IMR-90 (cell line): ENCODE results near the gene PNCK. TPM values are rescaled to one million over a fixed set of nuclear protein-coding genes. Genes with fewer than 3 reads are reported as not detected.

Experiments used
- ATAC-seq: fragments of 200-7000 bp; cut with Tn5 transposase; 2 replicates; pipeline ENCODE4 v1.9.1; 2020; ENCODE audit warnings: low read depth, mild to moderate bottlenecking, moderate library complexity
- BruUV-seq: library from RNA; stranded (reverse); fragments of 400-500 nt; replicated peaks from 2 replicates; lab custom pipeline; 2021; lab: Mats Ljungman, UMichigan
- CTCF ChIA-PET: fragments of 300-600 bp; formaldehyde crosslinking; extraction: SDS; loops from one replicate; lab custom pipeline; 2021; ENCODE audit warnings: antibody characterized with exemption; lab: Yijun Ruan, JAX
- POLR2A ChIA-PET: fragments of 300-600 bp; sonication (Branson Sonifier 250); formaldehyde crosslinking; loops from one replicate; lab custom pipeline; 2022; ENCODE audit warnings: antibody characterized with exemption; ENCODE audit not compliant: unreplicated experiment; lab: Charles Lee
- DNase-seq: peaks from one replicate; pipeline ENCODE4 v3.0.0; 2013
- H2AFZ ChIP-seq: replicated peaks from 2 replicates; pipeline ENCODE3; 2013; ENCODE audit warnings: low read length, mild to moderate bottlenecking; ENCODE audit not compliant: poor library complexity
- H2AK5ac ChIP-seq: 2 replicates; pipeline ENCODE4 v1.6.1; 2013; ENCODE audit warnings: low read depth, low read length, inconsistent platforms
- H2AK9ac ChIP-seq: replicated peaks from 2 replicates; pipeline ENCODE3; 2013; ENCODE audit warnings: mild to moderate bottlenecking, low read depth, low read length, moderate library complexity; ENCODE audit not compliant: poor library complexity
- H2BK120ac ChIP-seq: 2 replicates; pipeline ENCODE4 v1.6.1; 2013; ENCODE audit warnings: low read depth, low read length, inconsistent platforms
- H2BK15ac ChIP-seq: 3 replicates; pipeline ENCODE4 v1.6.1; 2013; ENCODE audit warnings: low read depth, low read length, inconsistent platforms
- H2BK20ac ChIP-seq: 2 replicates; pipeline ENCODE4 v1.6.1; 2013; ENCODE audit warnings: low read depth, mild to moderate bottlenecking, inconsistent platforms, low read length, moderate library complexity
- H2BK5ac ChIP-seq: 2 replicates; pipeline ENCODE4 v1.6.1; 2013; ENCODE audit warnings: mild to moderate bottlenecking, low read depth, low read length, inconsistent platforms; ENCODE audit not compliant: poor library complexity, severe bottlenecking
- H3K14ac ChIP-seq: replicated peaks from 2 replicates; pipeline ENCODE4 v1.6.1; 2013; ENCODE audit warnings: low read depth, low read length, inconsistent platforms
- H3K18ac ChIP-seq: 2 replicates; pipeline ENCODE4 v1.6.1; 2013; ENCODE audit warnings: low read depth, low read length, control low read depth
- H3K23ac ChIP-seq: 2 replicates; pipeline ENCODE4 v1.6.1; 2013; ENCODE audit warnings: low read depth, low read length, inconsistent platforms
- H3K27ac ChIP-seq: 2 replicates; pipeline ENCODE4 v1.5.1; 2013; ENCODE audit warnings: mild to moderate bottlenecking, control low read depth, low read length; ENCODE audit not compliant: insufficient read depth
- H3K27me3 ChIP-seq: 2 replicates; pipeline ENCODE4 v1.6.1; 2013; ENCODE audit warnings: low read length; ENCODE audit not compliant: control insufficient read depth, insufficient read depth
- H3K36me3 ChIP-seq: 2 replicates; pipeline ENCODE4 v1.6.1; 2013; ENCODE audit warnings: low read length, mixed read lengths; ENCODE audit not compliant: control insufficient read depth, insufficient read depth
- H3K4ac ChIP-seq: 2 replicates; pipeline ENCODE4 v1.6.1; 2013; ENCODE audit warnings: low read depth, low read length, inconsistent platforms
- H3K4me1 ChIP-seq: 2 replicates; pipeline ENCODE4 v1.6.1; 2013; ENCODE audit warnings: low read length, mixed read lengths; ENCODE audit not compliant: control insufficient read depth, insufficient read depth
- H3K4me2 ChIP-seq: 2 replicates; pipeline ENCODE4 v1.6.1; 2013; ENCODE audit warnings: low read depth, mild to moderate bottlenecking, control low read depth, low read length, moderate library complexity
- H3K4me3 ChIP-seq: 2 replicates; pipeline ENCODE4 v1.5.1; 2013; ENCODE audit warnings: low read depth, mild to moderate bottlenecking, control low read depth, low read length, moderate library complexity; ENCODE audit not compliant: insufficient read depth
- H3K56ac ChIP-seq: 2 replicates; pipeline ENCODE4 v1.6.1; 2013; ENCODE audit warnings: low read length, inconsistent platforms; ENCODE audit not compliant: insufficient read depth; ENCODE audit errors: extremely low read depth
- H3K79me1 ChIP-seq, 2 experiments: 2 replicates each; pipeline ENCODE4 v1.6.1; 2013; ENCODE audit warnings: low read length in 2 of 2, inconsistent platforms in 1 of 2, low read depth in 1 of 2
- H3K9ac ChIP-seq: 2 replicates; pipeline ENCODE4 v1.6.1; 2013; ENCODE audit warnings: low read depth, low read length, control low read depth
- H3K9me1 ChIP-seq: 2 replicates; pipeline ENCODE4 v1.6.1; 2013; ENCODE audit warnings: low read length, inconsistent platforms; ENCODE audit not compliant: insufficient read depth
- H3K9me3 ChIP-seq: 2 replicates; pipeline ENCODE4 v1.6.1; 2013; ENCODE audit warnings: low read length; ENCODE audit not compliant: control insufficient read depth, insufficient read depth
- H4K20me1 ChIP-seq: 2 replicates; pipeline ENCODE4 v1.6.1; 2013; ENCODE audit warnings: low read length, inconsistent platforms; ENCODE audit not compliant: insufficient read depth
- H4K5ac ChIP-seq: 2 replicates; pipeline ENCODE4 v1.6.1; 2013; ENCODE audit warnings: mild to moderate bottlenecking, low read depth, low read length, control low read depth
- H4K8ac ChIP-seq, 2 experiments: 2 replicates each; pipeline ENCODE4 v1.6.1; 2013; ENCODE audit warnings: low read depth in 2 of 2, low read length in 2 of 2, control low read depth in 1 of 2, inconsistent platforms in 1 of 2
- H4K91ac ChIP-seq: 2 replicates; pipeline ENCODE4 v1.6.1; 2013; ENCODE audit warnings: low read depth, low read length, inconsistent platforms; ENCODE audit not compliant: insufficient read depth
- FOS ChIP-seq: fragments of 150-350 bp; IDR thresholded peaks from 2 replicates; pipeline ENCODE4 v1.6.1; 2016; ENCODE audit warnings: low read depth, low read length
- MAFK ChIP-seq: IDR thresholded peaks from 2 replicates; pipeline ENCODE4 v1.6.1; 2012; ENCODE audit warnings: low read depth, low read length, improper control_type of control experiment
- POLR2A ChIP-seq: IDR thresholded peaks from 2 replicates; pipeline ENCODE4 v1.6.1; 2012; ENCODE audit warnings: mild to moderate bottlenecking, low read depth, low read length
- RAD21 ChIP-seq: IDR thresholded peaks from 2 replicates; pipeline ENCODE4 v1.6.1; 2012; ENCODE audit warnings: low read length, improper control_type of control experiment
- SMC3 ChIP-seq: fragments of 150-350 bp; IDR thresholded peaks from 2 replicates; pipeline ENCODE4 v1.6.1; 2016; ENCODE audit warnings: low read depth, mild to moderate bottlenecking, antibody characterized with exemption, low read length, moderate library complexity
- WGBS, 2 experiments: methylation state at CpG; one replicate each; pipeline versions ENCODE4 v1.1.5 to v1.1.7; 2013; ENCODE audit warnings: missing lambda C conversion rate in 2 of 2; ENCODE audit not compliant: insufficient read length in 1 of 2; ENCODE audit errors: extremely low coverage in 2 of 2; 5-methylcytosine and 5-hydroxymethylcytosine counted together
- dilution Hi-C: fragments of 300-500 bp; cut with HindIII; formaldehyde crosslinking; loops from one replicate; pipeline ENCODE4 v1.14.3; 2018; ENCODE audit warnings: low sequenced_read_pairs; ENCODE audit not compliant: unreplicated experiment
- in situ Hi-C: fragments of 300-500 bp; cut with MboI; formaldehyde crosslinking; loops from 3 replicates; pipeline ENCODE4 v1.14.3; 2019; ENCODE audit warnings: low sequenced_read_pairs, inconsistent platforms, mixed read lengths
- intact Hi-C: fragments of 100-400 bp; cut with micrococcal nuclease; formaldehyde crosslinking; loops from 2 replicates; pipeline ENCODE4 v1.10.0; 2022
- polyA plus RNA-seq, 3 experiments: library from polyadenylated mRNA; depleted of rRNA; stranded (reverse); fragments of >200 nt; gene quantifications; 2 replicates each; pipeline ENCODE4 v1.2.3, GENCODE V29; 2012; ENCODE audit warnings: low replicate concordance in 1 of 3
- total RNA-seq: library from RNA; depleted of rRNA; stranded (reverse); fragments of >200 nt; gene quantifications from 2 replicates; pipeline ENCODE4 v1.2.3, GENCODE V29; 2012

Gene PNCK
- total and polyA plus RNA-seq, 2 of the 4 experiments (the other 2 are of a cell fraction), result 0.18 to 0.22 TPM

DNA sequence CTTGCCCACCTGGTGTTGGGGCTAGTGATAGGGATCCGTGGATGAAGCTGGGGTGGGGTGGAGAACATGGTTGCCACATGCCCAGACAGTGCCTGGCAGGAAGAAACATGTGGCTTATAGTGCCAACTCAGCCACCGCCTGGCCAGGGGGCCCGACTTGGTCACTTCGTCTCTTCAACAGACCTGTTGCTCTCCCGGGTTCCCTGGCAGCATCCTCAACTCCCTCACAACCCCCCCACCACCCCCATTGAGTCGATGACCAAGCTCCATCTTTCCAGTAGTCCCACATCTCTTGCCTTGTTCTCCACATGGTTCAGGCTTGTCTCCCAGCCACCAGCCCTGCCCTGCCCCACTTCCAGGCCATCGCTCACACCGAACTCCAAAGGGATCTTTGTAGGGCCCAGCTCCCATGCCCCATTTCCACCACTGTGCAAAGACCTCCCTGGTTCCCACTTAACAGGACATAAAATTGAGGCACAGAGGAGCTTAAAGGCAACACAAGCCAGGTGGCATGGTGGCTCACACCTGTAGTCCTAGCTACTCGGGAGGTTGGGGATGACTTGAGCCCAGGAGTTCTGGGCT, 7.8 kb downstream of the PNCK start:
- Histone ChIP-seq H3K56ac (no peak overlapping the region), H3K9me3 (peaks cover 2% of the 10 kb centered on the region), H2AFZ (no peak overlapping the region), H4K91ac (no peak overlapping the region), H3K27ac (no peak overlapping the region), H3K4me2 (no peak overlapping the region), H3K9ac (no peak overlapping the region), H3K4ac (no peak overlapping the region), H3K9me1 (no peaks in the 10 kb centered on the region; the same call in 1 of the 2 replicates), H3K4me3 (no peak overlapping the region), H3K4me1 (no peaks in the 10 kb centered on the region), H2BK20ac (no peak overlapping the region), H3K79me1 (no peaks in the 10 kb centered on the region), H2BK15ac (no peak overlapping the region), H3K18ac (no peak overlapping the region), H2BK5ac (no peak overlapping the region), H3K23ac (no peak overlapping the region), H4K5ac (no peak overlapping the region), H2AK9ac (no peak overlapping the region), H3K27me3 (peaks cover 16% of the 10 kb centered on the region), H3K36me3 (no peaks in the 10 kb centered on the region), H4K8ac (no peak overlapping the region), H2AK5ac (no peak overlapping the region), H3K14ac (no peak overlapping the region), H4K20me1 (no peaks in the 10 kb centered on the region; the same call in 1 of the 2 replicates), H2BK120ac (no peak overlapping the region)
- TF ChIP-seq POLR2A (no peak), MAFK (no peak), SMC3 (no peak), RAD21 (no peak), FOS (no peak)
- WGBS, 2 experiments, result 80% methylated on average over 1 of the region's 9 CpGs; no CpG with 5 or more reads in 1 of the 2 experiments
- in situ Hi-C loops (loop anchor here (5.0 to 25.0 kb wide), 2 partner anchors 109 to 704 kb away; no protein-coding TSS in a partner anchor), intact Hi-C loops (loop anchor here (5.0 kb wide), 2 partner anchors 634 to 724 kb away; no protein-coding TSS in a partner anchor), dilution Hi-C loops (no loop called here)
- DNase-seq, result no peak
- POLR2A ChIA-PET, result no interaction called here
- ATAC-seq, result no peak
- BruUV-seq, result no TSS peak
- CTCF ChIA-PET, result interaction anchor here (0.6 to 2.5 kb wide), 3 partner anchors 48 to 111 kb away, joined by 3 to 16 read pairs (median 4); no protein-coding TSS in a partner anchor
